Measurements from ENCODE around the gene CLEC5A.
A peak's percentile ranks its signal among the peaks of the same experiment; 100 is the strongest.
"Not testable (repeated sequence)": the region's sequence is repeated elsewhere in the genome, so short reads cannot be mapped to it uniquely, and the experiment has no call there.

Gene CLEC5A

DNA sequence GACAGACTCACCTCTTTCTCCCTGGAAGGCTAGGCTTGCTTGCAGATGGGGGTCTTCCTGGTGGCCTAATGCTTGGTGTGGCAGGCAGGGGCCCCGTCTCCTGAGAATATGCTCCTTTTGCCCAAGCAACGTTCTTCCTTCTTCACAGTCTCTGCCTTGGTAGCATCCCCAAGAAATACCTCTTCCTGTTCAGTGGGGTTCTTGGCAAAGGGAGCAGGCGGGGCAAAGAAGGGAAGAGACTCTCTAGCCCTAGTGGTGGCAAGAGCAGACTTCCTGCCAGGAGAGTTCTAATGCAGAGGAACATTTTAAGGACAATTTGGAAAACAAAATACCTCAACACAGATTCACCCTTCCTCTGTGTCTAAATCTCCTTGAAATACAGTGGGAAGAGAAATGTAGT, at the start of gene CLEC5A:
Gene CLEC5A, minus strand, starts transcription at position 179 of the 400 bp plus-strand sequence. CDS start 682 bp downstream, outside the sequence.
- no peak for DNase-seq (ENCODE audit: low read depth)

- no peak for DNase-seq (ENCODE audit: low read depth)
Observed at GRCh38 chr7:141993354-141993753, 46.6 kb upstream of the CLEC5A start.

DNA sequence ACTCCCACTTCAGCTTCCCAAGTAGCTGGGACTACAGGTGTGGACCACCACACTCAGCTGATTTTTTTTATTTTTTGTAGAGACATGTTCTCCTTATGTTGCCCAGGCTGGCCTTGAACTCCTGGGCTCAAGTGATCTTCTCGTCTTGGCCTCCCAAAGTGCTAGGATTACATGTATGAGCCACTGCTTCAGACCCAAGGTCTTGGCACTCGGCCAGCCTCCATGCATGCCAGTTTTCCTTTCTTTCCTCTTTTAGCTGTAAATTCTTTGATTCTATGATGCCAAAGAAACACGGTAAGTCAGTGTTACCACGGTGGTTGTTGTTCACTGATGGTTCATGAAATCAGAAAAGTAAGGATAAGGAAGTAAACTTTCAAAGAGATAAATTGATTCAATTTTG, 45.9 kb upstream of the CLEC5A start:
- no peak for DNase-seq (ENCODE audit: low read depth)

DNA sequence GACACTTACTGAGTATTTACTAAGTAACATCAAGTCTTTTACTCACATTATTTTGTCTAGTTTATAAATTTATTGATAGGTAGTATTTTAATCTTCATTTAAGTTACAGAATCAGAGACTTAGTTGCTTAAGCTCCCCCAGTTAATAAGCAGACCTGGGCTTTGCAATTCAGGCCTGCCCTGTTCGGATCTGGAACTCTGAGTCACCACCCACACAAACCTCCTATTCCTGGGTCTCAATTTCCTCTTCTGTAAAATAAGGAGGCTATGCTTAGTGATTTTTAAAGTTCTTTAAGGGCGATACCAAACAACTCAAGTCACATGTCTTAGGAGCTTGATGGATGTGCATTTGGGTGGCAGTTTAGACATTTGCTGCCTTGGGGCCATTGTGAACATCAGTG, 45.4 kb upstream of the CLEC5A start:
- no peak for DNase-seq (ENCODE audit: low read depth)

GRCh38 chr7:141991140-141991539, 44.4 kb upstream of the CLEC5A start:
- DNase-seq (ENCODE audit: low read depth), result no peak

- no peak for DNase-seq (ENCODE audit: low read depth)
Observed at GRCh38 chr7:141990011-141990725, 43.4 kb upstream of the CLEC5A start.

GRCh38 chr7:141987803-141988202, 41.0 kb upstream of the CLEC5A start:
- not testable (repeated sequence) for DNase-seq (ENCODE audit: low read depth)

- no peak for DNase-seq (ENCODE audit: low read depth)
Observed at GRCh38 chr7:141986923-141987322, 40.1 kb upstream of the CLEC5A start.

DNA sequence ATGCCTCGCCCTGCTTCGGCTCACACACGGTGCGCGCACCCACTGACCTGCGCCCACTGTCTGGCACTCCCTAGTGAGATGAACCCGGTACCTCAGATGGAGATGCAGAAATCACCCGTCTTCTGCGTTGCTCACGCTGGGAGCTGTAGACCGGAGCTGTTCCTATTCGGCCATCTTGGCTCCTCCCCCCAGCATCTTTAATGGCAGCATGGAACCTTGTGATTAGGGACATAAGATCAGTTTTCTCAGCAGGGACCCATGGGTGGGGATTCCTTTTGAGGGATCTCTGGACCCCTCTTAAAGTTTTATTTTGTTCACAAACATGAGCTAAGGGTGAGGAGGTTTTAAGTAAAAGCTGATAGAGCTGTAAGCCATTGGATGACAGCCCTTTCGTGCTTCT, 39.2 kb upstream of the CLEC5A start:
- not testable (repeated sequence) for DNase-seq (ENCODE audit: low read depth)

GRCh38 chr7:141979568-141979967, 32.8 kb upstream of the CLEC5A start:
- no peak for DNase-seq (ENCODE audit: low read depth)

DNA sequence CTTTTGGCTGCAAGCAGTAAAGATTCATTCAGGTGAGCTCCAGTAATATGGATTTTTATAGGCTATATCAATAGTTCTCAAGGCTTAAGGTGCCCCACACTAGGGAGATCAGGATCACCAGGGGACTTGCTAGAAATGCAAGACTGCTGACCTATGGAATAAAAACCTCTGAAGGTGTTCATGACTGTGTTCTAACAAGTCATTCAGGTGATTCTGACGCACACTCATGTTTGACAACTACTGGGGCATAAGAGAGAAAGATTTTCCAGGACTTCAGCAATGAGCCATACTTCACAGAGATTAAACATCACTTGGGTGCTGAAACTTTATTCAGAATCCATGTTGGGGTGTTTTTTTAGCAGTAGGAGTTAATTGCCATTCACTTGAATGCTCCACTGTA, 31.6 kb upstream of the CLEC5A start:
- no peak for DNase-seq (ENCODE audit: low read depth)

GRCh38 chr7:141976524-141977245, 29.9 kb upstream of the CLEC5A start:
- DNase-seq (ENCODE audit: low read depth), result no peak

- peak; percentile 39 for DNase-seq (ENCODE audit: low read depth)
Observed at GRCh38 chr7:141975806-141976523, 29.2 kb upstream of the CLEC5A start.

GRCh38 chr7:141974831-141975230, 28.1 kb upstream of the CLEC5A start:
- DNase-seq (ENCODE audit: low read depth), result no peak

GRCh38 chr7:141973673-141974072, 26.9 kb upstream of the CLEC5A start, which contains the start of gene TAS2R38:
Gene TAS2R38, minus strand, starts transcription at chr7:141973773. Its CDS starts 84 bp downstream, at chr7:141973689.
- DNase-seq (ENCODE audit: low read depth), result no peak

- DNase-seq (ENCODE audit: low read depth), result no peak
Observed at GRCh38 chr7:141960687-141961422, 14.1 kb upstream of the CLEC5A start.

- DNase-seq (ENCODE audit: low read depth), result no peak
Observed at GRCh38 chr7:141956084-141956483, 9.3 kb upstream of the CLEC5A start.

DNA sequence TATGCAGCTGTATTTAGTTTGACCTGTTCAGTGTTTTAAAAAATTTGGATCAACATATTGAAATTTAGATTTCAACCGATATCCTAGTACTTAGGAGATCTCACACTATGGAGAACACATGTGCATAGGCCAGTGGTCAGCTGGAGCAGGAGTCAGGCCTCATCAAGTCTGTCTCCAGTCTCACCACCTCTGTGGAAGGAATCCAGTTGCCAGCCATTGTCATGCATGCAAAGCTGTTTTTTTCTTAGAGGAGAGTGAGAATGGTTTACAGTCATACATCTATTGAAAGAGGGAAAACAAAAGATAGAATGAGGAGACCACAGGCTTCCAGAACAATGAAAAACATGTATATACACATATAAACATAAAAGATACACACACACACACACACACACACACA, 7.6 kb upstream of the CLEC5A start:
- DNase-seq (ENCODE audit: low read depth), result no peak

DNA sequence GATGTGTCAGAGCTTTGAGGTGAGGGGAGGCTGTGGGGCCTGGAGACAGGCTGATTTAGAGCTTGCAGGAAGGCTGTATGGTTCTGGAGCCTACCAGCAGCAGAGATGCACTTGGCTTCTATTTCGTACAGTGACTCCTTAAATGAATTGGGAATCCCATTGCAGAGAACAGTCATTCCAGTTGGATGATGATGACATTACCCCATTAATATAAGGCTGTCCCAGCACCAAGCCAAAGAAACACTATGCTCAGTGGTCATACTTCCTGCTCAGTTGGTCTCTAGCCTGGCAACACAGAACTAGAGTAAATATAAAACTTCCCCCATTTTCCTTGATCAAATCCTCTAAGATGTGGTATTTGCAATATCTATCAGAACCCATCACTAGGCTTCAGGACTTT, 5.7 kb upstream of the CLEC5A start:
- DNase-seq (ENCODE audit: low read depth), result no peak

DNA sequence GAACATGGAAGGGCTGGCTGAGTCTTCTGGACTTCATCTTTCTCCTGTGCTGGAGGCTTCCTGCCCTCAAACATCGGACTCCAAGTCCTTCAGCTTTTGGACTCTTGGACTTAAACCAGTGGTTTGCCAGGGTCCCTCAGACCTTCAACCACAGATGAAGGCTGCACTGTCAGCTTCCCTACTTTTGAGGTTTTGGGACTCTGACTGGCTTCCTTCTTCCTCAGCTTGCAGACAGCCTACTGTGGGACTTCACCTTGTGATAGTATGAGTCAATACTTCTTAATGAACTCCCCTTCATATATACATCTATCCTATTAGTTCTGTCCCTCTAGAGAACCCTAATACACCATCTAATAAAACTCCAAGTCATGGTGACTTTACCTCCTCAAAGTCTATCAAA, 4.0 kb upstream of the CLEC5A start:
- no peak for DNase-seq (ENCODE audit: low read depth)

DNA sequence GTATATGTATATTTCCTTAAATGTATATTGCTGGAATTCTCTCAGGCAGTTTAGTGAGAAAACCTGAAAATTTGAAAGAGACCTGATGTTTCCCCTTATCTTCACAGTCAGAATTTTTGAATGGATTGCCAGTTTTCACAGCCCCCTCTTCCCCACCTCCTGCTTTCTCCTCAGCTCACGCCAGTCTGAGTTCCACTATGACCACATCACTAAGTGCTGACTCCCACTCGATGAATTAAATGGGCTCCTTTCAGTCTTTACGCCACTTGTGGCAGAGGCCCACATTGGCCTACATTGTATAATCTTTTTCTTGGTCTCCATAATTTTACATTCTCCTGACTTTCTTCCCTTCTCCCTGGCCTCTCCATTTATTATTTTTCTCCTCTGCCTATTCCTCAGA, 3.1 kb upstream of the CLEC5A start:
- DNase-seq (ENCODE audit: low read depth), result no peak

DNA sequence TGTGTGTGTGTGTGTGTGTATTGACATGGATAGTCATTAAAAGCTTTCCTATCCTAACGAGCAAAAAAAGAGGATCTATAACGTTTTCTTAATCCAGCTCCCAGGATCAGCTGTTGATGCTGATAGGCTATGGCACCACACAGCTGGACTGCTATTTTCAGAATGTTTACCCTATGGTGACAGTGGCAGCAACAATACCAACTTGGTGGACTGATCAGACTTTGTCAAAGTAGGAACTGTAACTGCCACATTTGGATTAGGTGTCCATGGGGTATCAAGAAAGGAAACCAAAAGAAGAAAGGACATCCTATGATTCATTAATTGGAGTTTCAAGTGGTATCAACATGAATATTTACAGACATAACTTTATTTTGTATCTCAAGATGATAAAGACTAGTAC, 2.7 kb upstream of the CLEC5A start:
- no peak for DNase-seq (ENCODE audit: low read depth)

All from activated T-helper 1 cell treated with Interleukin-2 at 50 U/mL for 16 hours (primary cell).